Neural cell (in vitro differentiated cells): ENCODE results near the gene NDEL1. TPM values are rescaled to one million over a fixed set of nuclear protein-coding genes. Genes with fewer than 3 reads are reported as not detected.

Source experiments
- H2AFZ ChIP-seq: fragments of 200-600, 300-800 bp; sonication (generic), shearing (Covaris generic); 2 replicates; pipeline ENCODE4 v1.6.0; 2014; ENCODE audit warnings: low read depth, mild to moderate bottlenecking, antibody characterized with exemption, low read length, moderate library complexity
- H3F3A ChIP-seq: fragments of 200-600 bp; shearing (Covaris generic); 2 replicates; pipeline ENCODE4 v1.6.1; 2016; ENCODE audit warnings: mild to moderate bottlenecking, moderate library complexity, mixed read lengths, antibody characterized with exemption, low read length; ENCODE audit not compliant: insufficient read depth, poor library complexity, severe bottlenecking
- H3K27ac ChIP-seq: fragments of 200-600, 300-800 bp; sonication (generic), shearing (Covaris generic); 2 replicates; pipeline ENCODE4 v1.5.1; 2014; ENCODE audit warnings: mild to moderate bottlenecking, low read length, moderate library complexity
- H3K27me3 ChIP-seq: fragments of 300-800, 200-600 bp; sonication (generic), shearing (Covaris generic); 2 replicates; pipeline ENCODE4 v1.6.0; 2014; ENCODE audit warnings: mild to moderate bottlenecking, low read depth, low read length, moderate library complexity; ENCODE audit not compliant: insufficient read depth
- H3K36me3 ChIP-seq: fragments of 300-800, 200-600 bp; sonication (generic), shearing (Covaris generic); 2 replicates; pipeline ENCODE4 v1.5.1; 2014; ENCODE audit warnings: mild to moderate bottlenecking, antibody characterized with exemption, low read length, moderate library complexity; ENCODE audit not compliant: insufficient read depth
- H3K4me2 ChIP-seq: fragments of 300-800, 200-600 bp; sonication (generic), shearing (Covaris generic); 2 replicates; pipeline ENCODE4 v1.6.0; 2014; ENCODE audit warnings: mild to moderate bottlenecking, low read length
- H3K4me3 ChIP-seq: fragments of 300-800, 200-600 bp; sonication (generic), shearing (Covaris generic); 2 replicates; pipeline ENCODE4 v1.5.1; 2014; ENCODE audit warnings: mild to moderate bottlenecking, low read length, moderate library complexity
- H3K79me2 ChIP-seq: fragments of 200-600 bp; shearing (Covaris generic); replicated peaks from 2 replicates; pipeline ENCODE4 v1.6.0; 2014; ENCODE audit warnings: mild to moderate bottlenecking, low read length, moderate library complexity; ENCODE audit not compliant: insufficient read depth
- H3K9ac ChIP-seq: fragments of 300-800, 200-600 bp; sonication (generic), shearing (Covaris generic); 2 replicates; pipeline ENCODE4 v1.6.1; 2016; ENCODE audit warnings: mild to moderate bottlenecking, low read length, mixed read lengths
- H3K9me2 ChIP-seq: fragments of 200-600 bp; shearing (Covaris generic); 2 replicates; pipeline ENCODE4 v1.6.1; 2016; ENCODE audit warnings: mild to moderate bottlenecking, low read length, mixed read lengths; ENCODE audit not compliant: insufficient read depth
- H3K9me3 ChIP-seq: fragments of 200-600, 300-800 bp; sonication (generic), shearing (Covaris generic); 2 replicates; pipeline ENCODE4 v1.6.1; 2016; ENCODE audit warnings: mild to moderate bottlenecking, mixed run types, low read length, moderate library complexity, mixed read lengths
- H4K20me1 ChIP-seq: fragments of 200-600 bp; shearing (Covaris generic); 2 replicates; pipeline ENCODE4 v1.6.1; 2016; ENCODE audit warnings: mild to moderate bottlenecking, mixed run types; ENCODE audit not compliant: insufficient read depth
- EP300 ChIP-seq: fragments of 450-650 bp; conservative IDR thresholded peaks from 2 replicates; pipeline ENCODE4 v1.6.1; 2014; ENCODE audit warnings: antibody characterized with exemption, mild to moderate bottlenecking, moderate library complexity; ENCODE audit not compliant: poor library complexity, severe bottlenecking
- EZH2 ChIP-seq: fragments of 200-600, 300-800 bp; shearing (Covaris generic), sonication (generic); IDR thresholded peaks from 2 replicates; pipeline ENCODE4 v1.6.1; 2014; ENCODE audit warnings: antibody characterized with exemption, low read length, borderline replicate concordance, mild to moderate bottlenecking; ENCODE audit not compliant: insufficient read depth, poor library complexity, severe bottlenecking
- MXI1 ChIP-seq: fragments of 450-650 bp; conservative IDR thresholded peaks from 2 replicates; pipeline ENCODE4 v1.6.1; 2014; ENCODE audit warnings: antibody characterized with exemption, mild to moderate bottlenecking; ENCODE audit not compliant: poor library complexity, severe bottlenecking
- POLR2AphosphoS5 ChIP-seq: IDR thresholded peaks from 2 replicates; pipeline ENCODE4 v1.6.1; 2012
- RAD21 ChIP-seq: fragments of 450-650 bp; conservative IDR thresholded peaks from 2 replicates; pipeline ENCODE4 v1.6.1; 2014; ENCODE audit warnings: antibody characterized with exemption, mild to moderate bottlenecking, moderate library complexity
- SMC3 ChIP-seq: fragments of 450-650 bp; conservative IDR thresholded peaks from 2 replicates; pipeline ENCODE4 v1.6.1; 2014; ENCODE audit warnings: antibody characterized with exemption, mild to moderate bottlenecking, moderate library complexity; ENCODE audit not compliant: poor library complexity
- TAF1 ChIP-seq: IDR thresholded peaks from 2 replicates; pipeline ENCODE4 v1.6.1; 2012; ENCODE audit warnings: low read depth
- polyA plus RNA-seq: library from polyadenylated mRNA; depleted of rRNA; stranded (reverse); fragments of >200 nt; gene quantifications from 2 replicates; pipeline ENCODE4 v1.2.3, GENCODE V29; 2014
- TF ChIP-seq, protein P1 (sequence below): IDR thresholded peaks from 2 replicates; pipeline ENCODE4 v1.6.1; 2012; ENCODE audit warnings: borderline replicate concordance
- TF ChIP-seq, protein P2 (sequence below): fragments of 450-650 bp; IDR thresholded peaks from 2 replicates; pipeline ENCODE4 v1.5.1; 2014; ENCODE audit warnings: antibody characterized with exemption, mild to moderate bottlenecking, moderate library complexity; ENCODE audit not compliant: poor library complexity, severe bottlenecking

The NDEL1 gene
- polyA plus RNA-seq, 1 donor from 2014 or later: 25.7 TPM

DNA sequence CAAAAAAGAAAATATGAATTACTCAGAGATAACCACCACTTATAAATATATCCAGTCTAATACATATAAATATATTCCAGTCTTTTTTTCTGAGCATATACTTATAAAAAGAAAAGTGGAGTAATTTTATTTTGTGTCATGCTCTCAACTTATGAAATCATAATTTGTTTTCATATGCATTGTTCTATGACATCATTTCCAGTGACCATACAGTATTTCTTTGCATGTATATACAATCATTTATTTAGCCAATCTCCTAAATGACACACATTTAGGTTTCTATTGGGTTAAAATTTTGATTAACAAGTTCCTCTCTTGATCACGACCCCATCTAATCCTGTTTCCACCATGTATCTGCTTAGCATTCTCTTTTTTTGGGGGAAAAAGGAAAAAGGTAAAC is 16.4 kb upstream of the NDEL1 start:
- H3K9me2 ChIP-seq: no peaks in the 10 kb centered on the region
- H3K36me3 ChIP-seq: no peaks in the 10 kb centered on the region
- no peaks in the 10 kb centered on the region for H3K79me2 ChIP-seq
- H2AFZ ChIP-seq: no peak overlapping the region
- no peaks in the 10 kb centered on the region for H3K27me3 ChIP-seq
- H3K27ac ChIP-seq: no peak overlapping the region
- no peak overlapping the region for H3K9ac ChIP-seq
- no peak overlapping the region for H3K4me2 ChIP-seq
- H4K20me1 ChIP-seq: no peaks in the 10 kb centered on the region
- TF ChIP-seq POLR2AphosphoS5: no peak
- no peak for TF ChIP-seq SMC3
- no peak for TF ChIP-seq MXI1
- TF ChIP-seq, protein P1, sequence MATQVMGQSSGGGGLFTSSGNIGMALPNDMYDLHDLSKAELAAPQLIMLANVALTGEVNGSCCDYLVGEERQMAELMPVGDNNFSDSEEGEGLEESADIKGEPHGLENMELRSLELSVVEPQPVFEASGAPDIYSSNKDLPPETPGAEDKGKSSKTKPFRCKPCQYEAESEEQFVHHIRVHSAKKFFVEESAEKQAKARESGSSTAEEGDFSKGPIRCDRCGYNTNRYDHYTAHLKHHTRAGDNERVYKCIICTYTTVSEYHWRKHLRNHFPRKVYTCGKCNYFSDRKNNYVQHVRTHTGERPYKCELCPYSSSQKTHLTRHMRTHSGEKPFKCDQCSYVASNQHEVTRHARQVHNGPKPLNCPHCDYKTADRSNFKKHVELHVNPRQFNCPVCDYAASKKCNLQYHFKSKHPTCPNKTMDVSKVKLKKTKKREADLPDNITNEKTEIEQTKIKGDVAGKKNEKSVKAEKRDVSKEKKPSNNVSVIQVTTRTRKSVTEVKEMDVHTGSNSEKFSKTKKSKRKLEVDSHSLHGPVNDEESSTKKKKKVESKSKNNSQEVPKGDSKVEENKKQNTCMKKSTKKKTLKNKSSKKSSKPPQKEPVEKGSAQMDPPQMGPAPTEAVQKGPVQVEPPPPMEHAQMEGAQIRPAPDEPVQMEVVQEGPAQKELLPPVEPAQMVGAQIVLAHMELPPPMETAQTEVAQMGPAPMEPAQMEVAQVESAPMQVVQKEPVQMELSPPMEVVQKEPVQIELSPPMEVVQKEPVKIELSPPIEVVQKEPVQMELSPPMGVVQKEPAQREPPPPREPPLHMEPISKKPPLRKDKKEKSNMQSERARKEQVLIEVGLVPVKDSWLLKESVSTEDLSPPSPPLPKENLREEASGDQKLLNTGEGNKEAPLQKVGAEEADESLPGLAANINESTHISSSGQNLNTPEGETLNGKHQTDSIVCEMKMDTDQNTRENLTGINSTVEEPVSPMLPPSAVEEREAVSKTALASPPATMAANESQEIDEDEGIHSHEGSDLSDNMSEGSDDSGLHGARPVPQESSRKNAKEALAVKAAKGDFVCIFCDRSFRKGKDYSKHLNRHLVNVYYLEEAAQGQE: no peak
- TF ChIP-seq RAD21: no peak
- no peak for TF ChIP-seq EZH2
- TF ChIP-seq EP300: no peak
- TF ChIP-seq, protein P2, sequence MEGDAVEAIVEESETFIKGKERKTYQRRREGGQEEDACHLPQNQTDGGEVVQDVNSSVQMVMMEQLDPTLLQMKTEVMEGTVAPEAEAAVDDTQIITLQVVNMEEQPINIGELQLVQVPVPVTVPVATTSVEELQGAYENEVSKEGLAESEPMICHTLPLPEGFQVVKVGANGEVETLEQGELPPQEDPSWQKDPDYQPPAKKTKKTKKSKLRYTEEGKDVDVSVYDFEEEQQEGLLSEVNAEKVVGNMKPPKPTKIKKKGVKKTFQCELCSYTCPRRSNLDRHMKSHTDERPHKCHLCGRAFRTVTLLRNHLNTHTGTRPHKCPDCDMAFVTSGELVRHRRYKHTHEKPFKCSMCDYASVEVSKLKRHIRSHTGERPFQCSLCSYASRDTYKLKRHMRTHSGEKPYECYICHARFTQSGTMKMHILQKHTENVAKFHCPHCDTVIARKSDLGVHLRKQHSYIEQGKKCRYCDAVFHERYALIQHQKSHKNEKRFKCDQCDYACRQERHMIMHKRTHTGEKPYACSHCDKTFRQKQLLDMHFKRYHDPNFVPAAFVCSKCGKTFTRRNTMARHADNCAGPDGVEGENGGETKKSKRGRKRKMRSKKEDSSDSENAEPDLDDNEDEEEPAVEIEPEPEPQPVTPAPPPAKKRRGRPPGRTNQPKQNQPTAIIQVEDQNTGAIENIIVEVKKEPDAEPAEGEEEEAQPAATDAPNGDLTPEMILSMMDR: no peak
- TF ChIP-seq TAF1: no peak
- H3F3A ChIP-seq: no peaks in the 10 kb centered on the region
- no peaks in the 10 kb centered on the region for H3K9me3 ChIP-seq
- H3K4me3 ChIP-seq: no peak overlapping the region

DNA sequence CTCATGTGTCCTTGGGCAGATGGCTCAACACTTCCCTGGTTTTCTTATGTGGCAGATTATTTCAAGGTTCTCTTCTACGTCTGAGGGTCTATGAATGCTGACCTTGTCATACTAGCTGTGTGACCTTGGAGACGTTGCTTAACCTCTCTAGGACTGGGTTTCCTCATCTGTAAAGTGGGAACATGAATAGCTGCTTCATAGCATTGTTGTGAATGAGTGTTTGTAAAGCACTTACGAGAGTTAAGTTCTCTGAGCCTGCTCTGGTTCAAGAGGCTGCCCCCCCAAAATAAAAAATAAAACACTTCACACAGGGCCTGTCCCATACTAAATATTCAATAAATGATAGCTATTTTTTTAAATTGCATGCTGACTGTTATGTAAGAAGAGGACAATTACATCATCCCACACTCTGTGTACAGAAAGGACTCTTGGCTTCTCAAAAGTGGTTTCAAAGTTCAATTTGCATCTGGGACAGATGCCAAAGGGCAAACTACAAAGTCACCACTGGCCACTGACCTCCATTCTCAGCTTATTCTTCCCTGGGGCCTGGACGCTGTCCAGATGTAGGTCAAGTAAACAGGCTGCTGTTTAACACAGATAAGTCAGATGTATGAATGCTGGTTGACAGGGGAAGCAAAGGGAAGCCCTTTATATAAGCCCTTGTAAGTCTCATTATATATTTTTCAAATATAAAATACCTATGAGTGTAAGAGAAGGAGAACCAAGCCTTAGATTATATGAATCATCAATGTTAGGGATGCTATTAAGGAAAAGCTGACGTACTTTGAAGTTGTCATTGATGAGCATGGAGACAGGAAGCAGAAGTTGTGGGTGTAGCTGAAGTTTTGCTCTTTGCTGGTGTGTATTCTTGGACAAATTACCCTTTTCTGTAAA is 15.4 kb upstream of the NDEL1 start:
- Histone ChIP-seq H2AFZ (no peak overlapping the region), H3K4me2 (no peak overlapping the region), H4K20me1 (no peaks in the 10 kb centered on the region), H3F3A (no peaks in the 10 kb centered on the region), H3K79me2 (no peaks in the 10 kb centered on the region), H3K27me3 (no peaks in the 10 kb centered on the region), H3K36me3 (no peaks in the 10 kb centered on the region), H3K9me2 (no peaks in the 10 kb centered on the region), H3K9ac (no peak overlapping the region), H3K27ac (no peak overlapping the region), H3K9me3 (no peaks in the 10 kb centered on the region), H3K4me3 (no peak overlapping the region)
- TF ChIP-seq RAD21 (no peak), MXI1 (no peak), EP300 (no peak), TAF1 (no peak), POLR2AphosphoS5 (no peak), SMC3 (no peak), EZH2 (no peak)
- TF ChIP-seq, protein P2: no peak
